Activated CD4-positive, alpha-beta memory T cell treated with anti-CD3 and anti-CD28 coated beads, Interleukin-2, amount 10 ng/mL, durations not matched to agents 7 days and 5 days (primary cell): ENCODE results near the gene PSMB3. TPM values are rescaled to one million over a fixed set of nuclear protein-coding genes. Genes with fewer than 3 reads are reported as not detected.
A peak's percentile ranks its signal among the peaks of the same experiment; 100 is the strongest.

ENCODE experiments used
- CTCF ChIA-PET: fragments of 350-600 bp; sonication (Branson Sonifier 250); formaldehyde crosslinking; loops from one replicate; lab custom pipeline; 2021; ENCODE audit warnings: antibody characterized with exemption, inconsistent platforms; lab: Charles Lee
- POLR2A ChIA-PET: fragments of 350-600 bp; sonication (Branson Sonifier 250); formaldehyde crosslinking; loops from one replicate; lab custom pipeline; 2021; ENCODE audit warnings: antibody characterized with exemption; lab: Charles Lee
- DNase-seq: peaks from one replicate; pipeline ENCODE4 v3.0.0-alpha.2; 2020
- H3K27ac Mint-ChIP-seq: one replicate; pipeline ENCODE4 v1.8.0; 2021; ENCODE audit warnings: mild to moderate bottlenecking, mixed read lengths
- H3K27me3 Mint-ChIP-seq: one replicate; pipeline ENCODE4 v1.8.0; 2021; ENCODE audit warnings: mixed read lengths
- H3K36me3 Mint-ChIP-seq: one replicate; pipeline ENCODE4 v1.8.0; 2021; ENCODE audit warnings: low read depth, mixed read lengths
- H3K4me1 Mint-ChIP-seq: one replicate; pipeline ENCODE4 v1.8.0; 2021; ENCODE audit warnings: mixed read lengths
- H3K4me3 Mint-ChIP-seq: one replicate; pipeline ENCODE4 v1.8.0; 2021; ENCODE audit warnings: mild to moderate bottlenecking, mixed read lengths
- H3K9me3 Mint-ChIP-seq: one replicate; pipeline ENCODE4 v1.8.0; 2021; ENCODE audit warnings: mixed read lengths
- total RNA-seq, 2 experiments: library from RNA; stranded (reverse); gene quantifications; one replicate each; pipeline ENCODE4 v1.2.3, GENCODE V29; 2021

PSMB3 gene
- total RNA-seq, 2 experiments from 2014 or later, result 241 to 242 TPM

- Mint-ChIP-seq H3K9me3 (no peaks in the 10 kb centered on the region), H3K27me3 (peaks cover 5% of the 10 kb centered on the region), H3K4me1 (peaks cover 19% of the 10 kb centered on the region), H3K27ac (no peak overlapping the region), H3K4me3 (no peak overlapping the region), H3K36me3 (no peaks in the 10 kb centered on the region)
- ChIA-PET POLR2A (no interaction called here), CTCF (no interaction called here)
- no peak for DNase-seq
Measured at GRCh38 chr17:38740044-38740443, 12.5 kb upstream of the PSMB3 start.

GRCh38 chr17:38740806-38741205, 11.7 kb upstream of the PSMB3 start:
- CTCF ChIA-PET, result no interaction called here
- Mint-ChIP-seq H3K27ac (no peak overlapping the region), H3K27me3 (peaks cover 10% of the 10 kb centered on the region), H3K36me3 (no peaks in the 10 kb centered on the region), H3K4me1 (peaks cover 13% of the 10 kb centered on the region), H3K9me3 (no peaks in the 10 kb centered on the region), H3K4me3 (no peak overlapping the region)
- POLR2A ChIA-PET, result no interaction called here
- DNase-seq, result no peak

GRCh38 chr17:38741461-38741860, 11.1 kb upstream of the PSMB3 start:
- Mint-ChIP-seq H3K4me3 (no peak overlapping the region), H3K36me3 (no peaks in the 10 kb centered on the region), H3K27me3 (peaks cover 16% of the 10 kb centered on the region), H3K9me3 (no peaks in the 10 kb centered on the region), H3K27ac (no peak overlapping the region), H3K4me1 (peaks cover 19% of the 10 kb centered on the region)
- DNase-seq, result no peak
- POLR2A ChIA-PET, result no interaction called here
- CTCF ChIA-PET, result no interaction called here

GRCh38 chr17:38741921-38742410, 10.6 kb upstream of the PSMB3 start:
- POLR2A ChIA-PET, result no interaction called here
- Mint-ChIP-seq H3K9me3 (no peaks in the 10 kb centered on the region), H3K4me1 (peaks cover 24% of the 10 kb centered on the region), H3K27me3 (peaks cover 21% of the 10 kb centered on the region), H3K4me3 (no peak overlapping the region), H3K27ac (no peak overlapping the region), H3K36me3 (no peaks in the 10 kb centered on the region)
- CTCF ChIA-PET, result no interaction called here
- DNase-seq, result no peak

- ChIA-PET POLR2A (interaction anchor here (1.3 kb wide), 1 partner anchor 9 kb away, joined by 4 read pairs; no protein-coding TSS in a partner anchor), CTCF (interaction anchor here (0.8 kb wide), 1 partner anchor 11 kb away, joined by 3 read pairs; no protein-coding TSS in a partner anchor)
Measured at GRCh38 chr17:38742411-38743308, 9.9 kb upstream of the PSMB3 start.

GRCh38 chr17:38743556-38744171, 8.9 kb upstream of the PSMB3 start:
- ChIA-PET CTCF (interaction anchor here (1.5 kb wide), 1 partner anchor 9 kb away, joined by 7 read pairs; no protein-coding TSS in a partner anchor), POLR2A (interaction anchor here (1.3 kb wide), 1 partner anchor 8 kb away, joined by 4 read pairs; no protein-coding TSS in a partner anchor)
- DNase-seq, result no peak
- H3K9me3 Mint-ChIP-seq, result no peaks in the 10 kb centered on the region
- no peak overlapping the region for H3K4me3 Mint-ChIP-seq
- peaks cover 26% of the 10 kb centered on the region for H3K27me3 Mint-ChIP-seq
- H3K36me3 Mint-ChIP-seq, result no peaks in the 10 kb centered on the region
- H3K4me1 Mint-ChIP-seq, result peaks cover 29% of the 10 kb centered on the region
- H3K27ac Mint-ChIP-seq, result no peak overlapping the region

More at GRCh38 chr17:38742411-38743308, 9.9 kb upstream of the PSMB3 start:
- H3K27ac Mint-ChIP-seq, result no peak overlapping the region
- no peak for DNase-seq
- H3K9me3 Mint-ChIP-seq, result no peaks in the 10 kb centered on the region
- peaks cover 25% of the 10 kb centered on the region for H3K4me1 Mint-ChIP-seq
- H3K4me3 Mint-ChIP-seq, result no peak overlapping the region
- no peaks in the 10 kb centered on the region for H3K36me3 Mint-ChIP-seq
- peaks cover 21% of the 10 kb centered on the region for H3K27me3 Mint-ChIP-seq

- no peak overlapping the region for H3K4me3 Mint-ChIP-seq
- no peaks in the 10 kb centered on the region for H3K36me3 Mint-ChIP-seq
- no peaks in the 10 kb centered on the region for H3K9me3 Mint-ChIP-seq
- ChIA-PET CTCF (interaction anchor here (0.5 to 1.1 kb wide), 2 partner anchors 70 to 91 kb away, joined by 5 to 6 read pairs; partner anchors contain the start of gene EPOP), POLR2A (interaction anchor here (0.9 to 1.1 kb wide), 2 partner anchors 14 to 17 kb away, joined by 3 read pairs; no protein-coding TSS in a partner anchor)
- H3K4me1 Mint-ChIP-seq, result peaks cover 42% of the 10 kb centered on the region
- H3K27me3 Mint-ChIP-seq, result peaks cover 37% of the 10 kb centered on the region
- H3K27ac Mint-ChIP-seq, result no peak overlapping the region
- no peak for DNase-seq
Measured at GRCh38 chr17:38745545-38745944, 7.0 kb upstream of the PSMB3 start.

GRCh38 chr17:38746004-38746848, 6.3 kb upstream of the PSMB3 start:
- peak overlapping the region; percentile 40 for H3K4me3 Mint-ChIP-seq

GRCh38 chr17:38746849-38747462, 5.6 kb upstream of the PSMB3 start:
- H3K4me3 Mint-ChIP-seq, result peak overlapping the region; percentile 40
- CTCF ChIA-PET, result interaction anchor here (1.1 to 1.7 kb wide), 2 partner anchors 13 to 72 kb away, joined by 3 to 5 read pairs; partner anchors contain the start of gene EPOP
- peaks cover 44% of the 10 kb centered on the region for H3K27me3 Mint-ChIP-seq

More at GRCh38 chr17:38746004-38746848, 6.3 kb upstream of the PSMB3 start:
- Mint-ChIP-seq H3K36me3 (no peaks in the 10 kb centered on the region), H3K9me3 (no peaks in the 10 kb centered on the region), H3K4me1 (peaks cover 49% of the 10 kb centered on the region), H3K27me3 (peaks cover 42% of the 10 kb centered on the region), H3K27ac (no peak overlapping the region)
- DNase-seq, result no peak
- ChIA-PET CTCF (interaction anchor here (1.1 to 1.7 kb wide), 2 partner anchors 12 to 71 kb away, joined by 3 to 5 read pairs; partner anchors contain the start of gene EPOP), POLR2A (interaction anchor here (0.6 to 1.1 kb wide), 4 partner anchors 14 to 715 kb away, joined by 3 read pairs; partner anchors contain the start of genes CDK12 and MLLT6)

GRCh38 chr17:38747463-38748148, 4.9 kb upstream of the PSMB3 start:
- no peak for DNase-seq
- Mint-ChIP-seq H3K27ac (no peak overlapping the region), H3K4me3 (peak overlapping the region; percentile 61), H3K4me1 (peaks cover 49% of the 10 kb centered on the region), H3K27me3 (peaks cover 44% of the 10 kb centered on the region), H3K9me3 (no peaks in the 10 kb centered on the region), H3K36me3 (peaks cover 5% of the 10 kb centered on the region)
- CTCF ChIA-PET, result interaction anchor here (1.7 kb wide), 1 partner anchor 13 kb away, joined by 3 read pairs; no protein-coding TSS in a partner anchor
- POLR2A ChIA-PET, result no interaction called here

More at GRCh38 chr17:38746849-38747462, 5.6 kb upstream of the PSMB3 start:
- POLR2A ChIA-PET, result interaction anchor here (0.6 to 1.0 kb wide), 3 partner anchors 16 to 715 kb away, joined by 3 read pairs; partner anchors contain the start of genes CDK12 and MLLT6
- Mint-ChIP-seq H3K36me3 (peaks cover 2% of the 10 kb centered on the region), H3K4me1 (peaks cover 55% of the 10 kb centered on the region), H3K9me3 (no peaks in the 10 kb centered on the region), H3K27ac (no peak overlapping the region)
- no peak for DNase-seq
